ENCODE data around the gene LMTK2.
A peak's percentile ranks its signal among the peaks of the same experiment; 100 is the strongest.

LMTK2 gene

DNA sequence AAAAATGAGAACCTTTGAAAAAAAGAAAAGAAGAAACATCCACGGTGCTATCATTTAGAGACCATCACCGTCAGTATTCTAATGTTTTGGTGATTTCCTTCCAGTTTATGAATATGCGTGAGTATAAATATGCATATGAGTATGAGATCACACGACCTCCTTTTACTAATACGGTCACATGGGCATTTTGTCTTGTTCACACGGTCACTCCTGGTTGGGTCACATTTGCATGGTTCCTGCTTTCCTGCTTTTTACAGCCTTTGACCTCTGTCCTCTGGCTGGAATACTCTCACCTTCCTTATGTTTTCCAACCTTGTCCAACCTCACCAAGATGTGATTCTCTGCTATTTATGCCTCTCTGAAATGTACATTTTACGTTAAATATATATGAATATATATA, 25.3 kb upstream of the LMTK2 start:
- no peaks in the 10 kb centered on the region for H3K36me3 ChIP-seq (ENCODE audit: insufficient read depth, low read depth, low read length)
- H3K27ac ChIP-seq (ENCODE audit: low read length) = no peak overlapping the region
- no peak overlapping the region for H3K4me3 ChIP-seq (ENCODE audit: low read length)
- H3K9ac ChIP-seq (ENCODE audit: low read depth, low read length) = no peak overlapping the region
- peaks cover 5% of the 10 kb centered on the region; the same call in 1 of the 2 replicates for H3K4me1 ChIP-seq (ENCODE audit: insufficient read depth, low read length)
- no peaks in the 10 kb centered on the region for H3K9me3 ChIP-seq (ENCODE audit: insufficient read depth, low read depth, low read length)
- H3K27me3 ChIP-seq (ENCODE audit: insufficient read depth, low read length) = no peaks in the 10 kb centered on the region

DNA sequence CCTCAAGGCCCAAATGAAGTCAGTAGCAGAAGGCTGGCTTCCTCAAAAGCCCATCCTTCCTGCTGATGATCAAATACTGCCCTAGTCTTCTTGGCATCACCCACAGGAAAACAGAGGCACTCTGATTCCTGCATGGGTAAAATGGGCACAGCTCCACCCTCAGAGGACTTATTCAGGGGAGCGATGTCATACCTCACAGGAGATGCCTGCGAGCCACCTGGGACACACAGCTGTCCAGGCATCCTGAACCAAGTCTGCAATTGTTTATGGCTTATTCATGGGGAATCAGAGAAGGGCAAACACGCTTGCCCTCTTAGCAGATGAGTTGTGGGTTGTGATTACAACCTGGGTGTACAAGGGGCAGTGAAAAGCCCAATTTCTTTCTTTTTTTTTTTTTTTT, 22.0 kb upstream of the LMTK2 start:
- Histone ChIP-seq H3K9ac (ENCODE audit: low read depth, low read length) (no peak overlapping the region), H3K9me3 (ENCODE audit: insufficient read depth, low read depth, low read length) (no peaks in the 10 kb centered on the region), H3K4me1 (ENCODE audit: insufficient read depth, low read length) (peaks cover 5% of the 10 kb centered on the region; the same call in 1 of the 2 replicates), H3K27me3 (ENCODE audit: insufficient read depth, low read length) (no peaks in the 10 kb centered on the region), H3K4me3 (ENCODE audit: low read length) (no peak overlapping the region), H3K27ac (ENCODE audit: low read length) (no peak overlapping the region), H3K36me3 (ENCODE audit: insufficient read depth, low read depth, low read length) (no peaks in the 10 kb centered on the region)

DNA sequence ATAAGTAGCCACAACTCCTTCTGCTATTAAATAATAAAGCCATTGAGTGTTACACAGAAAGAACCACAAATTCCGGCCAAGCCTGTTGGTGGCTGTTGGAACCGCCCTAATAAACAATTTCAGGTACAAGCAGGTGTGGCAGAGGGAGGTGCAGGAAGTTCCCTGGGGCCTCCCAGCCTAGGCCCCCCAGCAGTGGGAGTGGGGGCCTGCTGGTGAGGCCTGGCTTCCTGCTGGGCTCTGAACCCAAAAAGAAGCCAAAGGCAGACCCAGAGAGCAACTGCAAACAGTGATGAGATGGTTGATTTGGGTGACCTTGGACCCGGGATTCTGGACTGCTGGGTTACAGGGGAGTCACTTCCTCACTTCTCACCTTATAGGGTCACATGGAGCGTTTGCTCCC, 21.0 kb upstream of the LMTK2 start:
- no peak overlapping the region for H3K27ac ChIP-seq (ENCODE audit: low read length)

DNA sequence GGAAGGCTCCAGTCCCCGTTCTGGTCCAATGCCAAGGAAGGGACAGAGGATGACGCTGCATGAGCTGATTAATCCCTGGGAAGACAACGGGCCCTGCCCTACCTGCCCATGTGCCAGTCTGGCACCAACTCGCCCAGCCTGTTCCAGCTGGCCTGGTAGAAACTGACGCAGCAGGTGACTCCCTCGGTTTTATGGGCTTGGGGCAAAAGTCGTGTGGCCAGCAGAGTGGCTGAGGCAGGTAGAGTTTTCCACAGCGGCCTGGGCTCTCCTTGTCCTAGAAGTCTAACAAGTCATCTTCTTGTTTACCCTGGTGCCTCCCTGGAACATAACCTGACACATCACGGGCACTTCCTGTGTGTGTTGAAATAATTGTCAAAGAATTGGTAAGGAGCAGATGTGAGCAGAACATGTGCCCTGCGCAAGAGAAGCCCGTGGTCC, 20.4 kb upstream of the LMTK2 start:
- Histone ChIP-seq H3K36me3 (ENCODE audit: insufficient read depth, low read depth, low read length) (no peaks in the 10 kb centered on the region), H3K27ac (ENCODE audit: low read length) (no peak overlapping the region), H3K9ac (ENCODE audit: low read depth, low read length) (no peak overlapping the region), H3K27me3 (ENCODE audit: insufficient read depth, low read length) (no peaks in the 10 kb centered on the region), H3K9me3 (ENCODE audit: insufficient read depth, low read depth, low read length) (no peaks in the 10 kb centered on the region), H3K4me1 (ENCODE audit: insufficient read depth, low read length) (no peaks in the 10 kb centered on the region; the same call in 1 of the 2 replicates), H3K4me3 (ENCODE audit: low read length) (no peak overlapping the region)

More for the DNA sequence above, 21.0 kb upstream of the LMTK2 start:
- H3K4me3 ChIP-seq (ENCODE audit: low read length) = no peak overlapping the region
- H3K9me3 ChIP-seq (ENCODE audit: insufficient read depth, low read depth, low read length) = no peaks in the 10 kb centered on the region
- no peak overlapping the region for H3K9ac ChIP-seq (ENCODE audit: low read depth, low read length)
- H3K4me1 ChIP-seq (ENCODE audit: insufficient read depth, low read length) = no peaks in the 10 kb centered on the region; the same call in 1 of the 2 replicates
- H3K27me3 ChIP-seq (ENCODE audit: insufficient read depth, low read length) = no peaks in the 10 kb centered on the region
- H3K36me3 ChIP-seq (ENCODE audit: insufficient read depth, low read depth, low read length) = no peaks in the 10 kb centered on the region

DNA sequence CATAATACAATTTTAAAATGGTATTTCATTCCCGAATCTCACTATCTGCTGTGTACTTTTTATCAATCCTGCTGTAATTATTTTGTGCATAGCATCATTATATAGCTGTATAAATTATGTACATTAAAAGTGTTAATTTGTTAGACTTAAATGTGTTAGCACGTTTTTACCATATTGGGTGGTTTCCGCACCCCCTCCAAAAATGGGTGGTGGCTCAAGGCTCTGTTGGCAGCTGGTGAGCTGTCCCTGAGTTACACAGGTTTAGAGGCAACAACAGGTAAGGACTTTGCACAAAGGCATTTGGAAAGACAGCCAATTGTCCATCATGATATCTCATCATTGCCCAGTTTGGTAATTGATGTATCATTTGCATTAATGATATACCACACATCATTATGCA, 18.6 kb upstream of the LMTK2 start:
- H3K4me3 ChIP-seq (ENCODE audit: low read length) = no peak overlapping the region
- no peak overlapping the region for H3K27ac ChIP-seq (ENCODE audit: low read length)
- H3K9ac ChIP-seq (ENCODE audit: low read depth, low read length) = no peak overlapping the region
- no peaks in the 10 kb centered on the region for H3K36me3 ChIP-seq (ENCODE audit: insufficient read depth, low read depth, low read length)
- no peaks in the 10 kb centered on the region for H3K27me3 ChIP-seq (ENCODE audit: insufficient read depth, low read length)
- H3K4me1 ChIP-seq (ENCODE audit: insufficient read depth, low read length) = no peaks in the 10 kb centered on the region; the same call in 1 of the 2 replicates
- H3K9me3 ChIP-seq (ENCODE audit: insufficient read depth, low read depth, low read length) = no peaks in the 10 kb centered on the region

DNA sequence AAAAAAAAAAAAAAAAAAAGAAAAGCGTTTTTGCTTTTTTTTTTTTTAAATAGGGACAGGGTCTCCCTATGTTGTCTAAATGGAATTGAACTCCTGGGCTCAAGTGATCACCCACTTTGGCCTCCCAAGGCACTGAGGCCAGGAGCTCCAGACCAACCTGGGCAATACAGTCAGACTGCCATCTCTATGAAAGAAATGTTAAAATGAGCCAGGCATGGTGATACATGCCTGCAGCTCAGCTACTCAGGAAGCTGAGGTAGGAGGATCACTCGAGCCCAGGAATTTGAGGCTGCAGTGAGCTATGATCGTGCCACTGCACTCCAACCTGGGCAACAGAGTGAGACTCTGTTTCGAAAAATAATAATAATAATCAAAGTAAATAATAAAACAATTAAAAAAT, 16.5 kb upstream of the LMTK2 start:
- no peaks in the 10 kb centered on the region for H3K9me3 ChIP-seq (ENCODE audit: insufficient read depth, low read depth, low read length)
- no peak overlapping the region for H3K9ac ChIP-seq (ENCODE audit: low read depth, low read length)
- no peak overlapping the region for H3K27ac ChIP-seq (ENCODE audit: low read length)
- no peaks in the 10 kb centered on the region for H3K27me3 ChIP-seq (ENCODE audit: insufficient read depth, low read length)
- H3K4me3 ChIP-seq (ENCODE audit: low read length) = no peak overlapping the region
- no peaks in the 10 kb centered on the region for H3K36me3 ChIP-seq (ENCODE audit: insufficient read depth, low read depth, low read length)
- H3K4me1 ChIP-seq (ENCODE audit: insufficient read depth, low read length) = no peaks in the 10 kb centered on the region; the same call in 1 of the 2 replicates

DNA sequence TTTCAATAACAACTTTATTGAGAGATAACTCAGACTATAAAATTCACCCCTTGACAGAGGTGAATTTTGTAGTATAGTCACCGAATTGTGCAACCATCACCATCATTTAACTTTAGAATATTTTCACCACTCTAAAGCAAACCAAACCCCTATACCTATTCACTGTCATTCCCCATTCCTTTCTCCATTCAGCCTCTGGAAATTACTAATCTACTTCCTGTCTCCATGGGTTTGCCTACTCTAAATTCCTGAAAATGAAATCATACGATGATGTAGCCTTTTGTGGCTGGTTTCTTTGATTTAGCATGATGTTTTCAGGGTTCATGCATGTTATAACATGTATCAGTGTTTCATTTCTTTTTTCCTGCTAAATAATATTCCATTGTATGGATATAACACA, 15.6 kb upstream of the LMTK2 start:
- Histone ChIP-seq H3K27me3 (ENCODE audit: insufficient read depth, low read length) (no peaks in the 10 kb centered on the region), H3K36me3 (ENCODE audit: insufficient read depth, low read depth, low read length) (no peaks in the 10 kb centered on the region), H3K9ac (ENCODE audit: low read depth, low read length) (no peak overlapping the region)

DNA sequence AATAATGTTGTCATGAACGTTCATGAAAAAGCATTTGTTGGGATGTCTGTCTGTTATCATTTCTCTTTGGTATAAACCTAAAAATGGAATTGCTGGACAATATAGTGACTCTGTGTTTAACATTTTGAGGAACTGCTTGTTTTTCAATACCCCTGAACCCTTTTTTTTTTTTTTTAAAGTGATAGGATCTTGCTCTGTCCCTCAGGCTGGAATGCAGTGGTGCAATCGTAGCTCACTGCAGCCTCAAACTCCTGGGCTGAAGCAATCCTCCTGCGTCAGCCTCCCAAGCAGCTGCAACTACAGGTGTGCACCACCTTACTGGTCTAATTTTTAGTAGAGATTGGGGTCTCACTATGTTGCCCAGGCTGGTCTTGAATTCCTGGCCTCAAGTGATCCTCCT, 15.1 kb upstream of the LMTK2 start:
- Histone ChIP-seq H3K9me3 (ENCODE audit: insufficient read depth, low read depth, low read length) (peaks cover 8% of the 10 kb centered on the region; the same call in 1 of the 2 replicates), H3K4me1 (ENCODE audit: insufficient read depth, low read length) (no peaks in the 10 kb centered on the region), H3K36me3 (ENCODE audit: insufficient read depth, low read depth, low read length) (no peaks in the 10 kb centered on the region), H3K9ac (ENCODE audit: low read depth, low read length) (no peak overlapping the region), H3K27me3 (ENCODE audit: insufficient read depth, low read length) (no peaks in the 10 kb centered on the region), H3K4me3 (ENCODE audit: low read length) (no peak overlapping the region), H3K27ac (ENCODE audit: low read length) (no peak overlapping the region)

More for the DNA sequence above, 15.6 kb upstream of the LMTK2 start:
- H3K4me3 ChIP-seq (ENCODE audit: low read length) = no peak overlapping the region
- H3K9me3 ChIP-seq (ENCODE audit: insufficient read depth, low read depth, low read length) = 0 out of 2 replicates have a peak, but pooled peaks cover 3% of the 10 kb centered on the region
- no peaks in the 10 kb centered on the region for H3K4me1 ChIP-seq (ENCODE audit: insufficient read depth, low read length)
- H3K27ac ChIP-seq (ENCODE audit: low read length) = no peak overlapping the region

DNA sequence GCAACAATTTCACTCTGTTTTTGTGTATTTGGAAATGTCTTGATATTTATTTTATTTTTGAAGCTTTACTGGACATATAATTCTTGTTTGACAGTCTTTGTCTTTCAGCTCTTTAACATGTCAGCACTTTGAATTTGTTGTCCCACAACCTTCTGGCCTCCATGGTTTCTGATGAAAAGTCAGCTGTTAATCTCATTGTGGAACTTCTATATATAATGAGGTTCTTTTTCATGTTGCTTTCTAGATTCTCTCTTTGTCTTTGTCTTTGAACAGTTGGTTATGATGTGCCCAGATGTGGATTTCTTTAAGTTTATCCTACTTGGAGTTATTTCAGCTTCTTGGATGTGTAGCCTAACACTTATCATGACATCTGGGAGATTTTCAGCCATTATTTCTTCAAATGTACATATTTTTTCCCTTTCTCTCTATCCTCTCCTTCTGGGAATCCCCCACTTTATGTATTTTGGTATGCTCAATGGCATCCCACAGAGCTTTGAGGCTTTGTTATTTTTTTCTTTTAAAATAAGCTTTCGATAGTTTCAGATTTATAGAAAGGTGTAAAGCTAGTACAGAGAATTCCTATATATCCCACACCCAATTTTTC, 9.5 kb upstream of the LMTK2 start:
- Histone ChIP-seq H3K36me3 (ENCODE audit: insufficient read depth, low read depth, low read length) (no peaks in the 10 kb centered on the region), H3K9me3 (ENCODE audit: insufficient read depth, low read depth, low read length) (peaks cover 46% of the 10 kb centered on the region), H3K27me3 (ENCODE audit: insufficient read depth, low read length) (no peaks in the 10 kb centered on the region), H3K4me1 (ENCODE audit: insufficient read depth, low read length) (no peaks in the 10 kb centered on the region), H3K9ac (ENCODE audit: low read depth, low read length) (no peak overlapping the region), H3K27ac (ENCODE audit: low read length) (no peak overlapping the region), H3K4me3 (ENCODE audit: low read length) (no peak overlapping the region)

DNA sequence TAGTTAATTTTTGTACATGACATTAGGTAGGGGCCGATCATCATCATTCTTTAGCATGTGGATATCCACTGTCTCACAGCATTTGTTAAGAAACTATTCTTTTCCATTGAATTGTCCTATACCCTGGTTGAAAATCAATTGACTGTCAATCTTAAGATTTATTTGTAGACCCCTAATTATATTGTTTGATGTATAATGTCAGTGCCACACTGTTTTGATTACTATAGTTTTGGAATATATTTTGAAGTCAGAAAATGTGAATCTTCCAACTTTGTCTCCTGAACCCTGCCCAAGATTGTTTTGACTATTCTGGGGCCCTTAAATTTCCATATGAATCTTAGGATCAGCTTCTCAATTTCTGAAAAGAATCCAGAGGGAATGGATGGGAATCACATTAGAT, 6.6 kb upstream of the LMTK2 start:
- peaks cover 51% of the 10 kb centered on the region for H3K9me3 ChIP-seq (ENCODE audit: insufficient read depth, low read depth, low read length)
- H3K36me3 ChIP-seq (ENCODE audit: insufficient read depth, low read depth, low read length) = no peaks in the 10 kb centered on the region
- H3K4me1 ChIP-seq (ENCODE audit: insufficient read depth, low read length) = no peaks in the 10 kb centered on the region
- no peak overlapping the region for H3K9ac ChIP-seq (ENCODE audit: low read depth, low read length)
- H3K27me3 ChIP-seq (ENCODE audit: insufficient read depth, low read length) = no peaks in the 10 kb centered on the region
- no peak overlapping the region for H3K4me3 ChIP-seq (ENCODE audit: low read length)
- H3K27ac ChIP-seq (ENCODE audit: low read length) = no peak overlapping the region

DNA sequence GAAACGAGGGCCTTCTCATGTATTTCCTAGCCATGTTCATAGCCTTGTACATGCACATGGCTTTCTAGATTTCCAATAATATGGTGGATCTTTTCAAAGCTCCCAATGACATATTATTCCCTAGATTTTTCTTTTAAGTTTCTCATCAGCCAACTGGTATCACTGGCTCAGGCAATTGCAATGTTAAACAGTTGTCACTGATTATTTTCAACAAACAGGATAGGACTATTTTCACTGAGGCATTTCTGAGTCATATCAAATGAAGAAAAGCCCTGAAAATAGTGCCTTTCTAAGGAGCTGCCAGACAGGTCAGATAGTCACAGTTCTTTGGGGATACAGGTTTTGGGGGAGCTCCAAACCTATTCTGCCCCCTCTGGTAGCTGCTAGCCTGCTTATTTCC, 4.5 kb upstream of the LMTK2 start:
- Histone ChIP-seq H3K27ac (ENCODE audit: low read length) (no peak overlapping the region), H3K27me3 (ENCODE audit: insufficient read depth, low read length) (no peaks in the 10 kb centered on the region), H3K4me1 (ENCODE audit: insufficient read depth, low read length) (no peaks in the 10 kb centered on the region), H3K9me3 (ENCODE audit: insufficient read depth, low read depth, low read length) (peaks cover 36% of the 10 kb centered on the region), H3K36me3 (ENCODE audit: insufficient read depth, low read depth, low read length) (no peaks in the 10 kb centered on the region), H3K4me3 (ENCODE audit: low read length) (no peak overlapping the region), H3K9ac (ENCODE audit: low read depth, low read length) (no peak overlapping the region)

DNA sequence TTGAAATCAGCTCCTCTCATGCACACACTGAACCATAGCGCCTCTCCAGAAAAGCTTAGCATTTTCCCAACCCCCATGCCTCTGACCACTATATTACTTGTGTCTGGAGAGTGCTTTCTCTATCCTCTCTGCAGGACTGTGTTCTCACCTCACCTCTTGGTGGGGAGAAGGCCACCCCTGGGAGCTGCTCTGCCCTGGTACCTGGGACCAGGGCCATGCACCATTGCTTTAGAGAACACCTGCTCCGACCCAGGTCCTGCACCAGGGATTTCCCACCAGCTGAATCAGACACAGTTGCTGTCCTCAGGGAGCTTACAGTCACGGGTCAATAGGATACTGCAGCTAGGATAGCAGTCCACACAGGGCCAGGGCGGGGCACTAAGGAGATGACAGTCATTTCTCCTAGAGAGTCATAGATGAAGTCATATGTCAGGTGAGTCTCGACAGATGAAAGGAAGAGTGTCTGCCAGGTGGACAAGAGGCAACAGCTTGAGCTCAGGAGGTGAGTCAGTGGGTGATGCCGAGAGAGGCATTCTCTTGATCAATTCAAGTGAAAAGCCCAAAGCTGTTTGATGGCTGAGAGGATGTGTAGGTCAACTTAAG, 619 bp upstream of the LMTK2 start:
- peaks cover 18% of the 10 kb centered on the region; the same call in 1 of the 2 replicates for H3K4me1 ChIP-seq (ENCODE audit: insufficient read depth, low read length)

More for the DNA sequence above, 619 bp upstream of the LMTK2 start:
- Histone ChIP-seq H3K27me3 (ENCODE audit: insufficient read depth, low read length) (no peaks in the 10 kb centered on the region), H3K4me3 (ENCODE audit: low read length) (peak overlapping the region; percentile 30; the same call in 1 of the 2 replicates), H3K9me3 (ENCODE audit: insufficient read depth, low read depth, low read length) (peaks cover 8% of the 10 kb centered on the region), H3K9ac (ENCODE audit: low read depth, low read length) (no peak overlapping the region), H3K27ac (ENCODE audit: low read length) (no peak overlapping the region), H3K36me3 (ENCODE audit: insufficient read depth, low read depth, low read length) (no peaks in the 10 kb centered on the region)
